GM23338 (cell line): ENCODE measurements around the gene CDH15. TPM values are rescaled to one million over a fixed set of nuclear protein-coding genes. Genes with fewer than 3 reads are reported as not detected.

Experiments used
- ATAC-seq: fragments of 200-7000 bp; cut with Tn5 transposase; 3 replicates; pipeline ENCODE4 v1.9.1; 2020
- DNase-seq: peaks from one replicate; pipeline ENCODE4 v3.0.0-alpha.2; 2015; ENCODE audit warnings: low spot score
- H2AFZ ChIP-seq: fragments of 200-600 bp; sonication (generic); 2 replicates; pipeline ENCODE4 v1.8.0; 2016; ENCODE audit warnings: antibody characterized with exemption, mild to moderate bottlenecking, moderate library complexity
- H3F3A ChIP-seq: fragments of 200-600 bp; sonication (generic); replicated peaks from 2 replicates; pipeline ENCODE4 v1.8.0; 2017; ENCODE audit warnings: antibody characterized with exemption, mixed run types, low read depth
- H3K27ac ChIP-seq: fragments of 200-600 bp; sonication (generic); 2 replicates; pipeline ENCODE4 v1.6.1; 2016; ENCODE audit warnings: low read depth
- H3K27me3 ChIP-seq: fragments of 200-600 bp; sonication (generic); 2 replicates; pipeline ENCODE4 v1.8.0; 2016; ENCODE audit warnings: mild to moderate bottlenecking, mixed run types, moderate library complexity; ENCODE audit not compliant: insufficient read depth
- H3K36me3 ChIP-seq: fragments of 200-600 bp; sonication (generic); 2 replicates; pipeline ENCODE4 v1.8.0; 2016; ENCODE audit warnings: mild to moderate bottlenecking; ENCODE audit not compliant: insufficient read depth
- H3K4me1 ChIP-seq: fragments of 200-600 bp; sonication (generic); 2 replicates; pipeline ENCODE4 v1.8.0; 2016; ENCODE audit warnings: mild to moderate bottlenecking, moderate library complexity; ENCODE audit not compliant: insufficient read depth
- H3K4me2 ChIP-seq: fragments of 200-600 bp; sonication (generic); 2 replicates; pipeline ENCODE4 v1.7.1; 2017; ENCODE audit warnings: mixed run types
- H3K4me3 ChIP-seq: fragments of 200-600 bp; sonication (generic); 2 replicates; pipeline ENCODE4 v1.6.1; 2016; ENCODE audit warnings: mixed run types
- H3K79me2 ChIP-seq: fragments of 200-600 bp; sonication (generic); replicated peaks from 2 replicates; pipeline ENCODE4 v1.8.0; 2017; ENCODE audit warnings: mild to moderate bottlenecking; ENCODE audit not compliant: insufficient read depth
- H3K9me2 ChIP-seq: fragments of 200-600 bp; sonication (generic); 2 replicates; pipeline ENCODE4 v1.8.0; 2017; ENCODE audit not compliant: insufficient read depth
- H4K20me1 ChIP-seq: fragments of 200-600 bp; sonication (generic); replicated peaks from 2 replicates; pipeline ENCODE4 v1.8.0; 2017; ENCODE audit warnings: mild to moderate bottlenecking; ENCODE audit not compliant: insufficient read depth
- H3K27ac Mint-ChIP-seq: 2 replicates; pipeline ENCODE4 v1.8.0; 2020; ENCODE audit warnings: inconsistent platforms, mild to moderate bottlenecking, moderate library complexity, mixed read lengths
- H3K27me3 Mint-ChIP-seq: 3 replicates; pipeline ENCODE4 v1.8.0; 2022; ENCODE audit warnings: low read depth, mild to moderate bottlenecking, moderate library complexity, mixed read lengths, inconsistent platforms; ENCODE audit not compliant: insufficient read depth, poor library complexity
- H3K36me3 Mint-ChIP-seq: 3 replicates; pipeline ENCODE4 v1.8.0; 2021; ENCODE audit warnings: low read depth, mild to moderate bottlenecking, inconsistent platforms, moderate library complexity, mixed read lengths
- H3K4me1 Mint-ChIP-seq: 3 replicates; pipeline ENCODE4 v1.8.0; 2020; ENCODE audit warnings: mild to moderate bottlenecking, inconsistent platforms, mixed read lengths
- H3K4me3 Mint-ChIP-seq: 3 replicates; pipeline ENCODE4 v1.8.0; 2021; ENCODE audit warnings: moderate library complexity, mild to moderate bottlenecking, inconsistent platforms, mixed read lengths
- H3K9me3 Mint-ChIP-seq: 3 replicates; pipeline ENCODE4 v1.8.0; 2020; ENCODE audit warnings: moderate library complexity, mild to moderate bottlenecking, inconsistent platforms, mixed read lengths
- CREB1 ChIP-seq: fragments of 250-450 bp; sonication (Bioruptor Pico); IDR thresholded peaks from 2 replicates; pipeline ENCODE4 v1.5.0; 2020; ENCODE audit warnings: low read depth, mild to moderate bottlenecking, moderate library complexity
- ETS1 ChIP-seq: IDR thresholded peaks from 2 replicates; pipeline ENCODE4 v1.6.1; 2016; ENCODE audit warnings: antibody characterized with exemption
- EZH2phosphoT487 ChIP-seq: fragments of 200-600 bp; sonication (generic); IDR thresholded peaks from one replicate; pipeline ENCODE4 v1.8.1; 2018; ENCODE audit warnings: antibody characterized with exemption; ENCODE audit not compliant: unreplicated experiment
- POLR2AphosphoS5 ChIP-seq: IDR thresholded peaks from 2 replicates; pipeline ENCODE4 v1.6.1; 2016; ENCODE audit warnings: antibody characterized with exemption, low read depth
- REST ChIP-seq: IDR thresholded peaks from one replicate; pipeline ENCODE4 v1.6.1; 2018; ENCODE audit warnings: antibody characterized with exemption; ENCODE audit not compliant: unreplicated experiment
- STAT1 ChIP-seq: IDR thresholded peaks from one replicate; pipeline ENCODE4 v1.6.1; 2016; ENCODE audit warnings: antibody characterized with exemption; ENCODE audit not compliant: unreplicated experiment
- ZNF114 ChIP-seq: fragments of 250-450 bp; sonication (Bioruptor Pico); IDR thresholded peaks from 2 replicates; pipeline ENCODE4 v1.5.0; 2020; ENCODE audit warnings: mild to moderate bottlenecking, moderate library complexity
- ZNF462 ChIP-seq: fragments of 250-450 bp; sonication (Bioruptor Pico); IDR thresholded peaks from 2 replicates; pipeline ENCODE4 v1.5.0; 2020; ENCODE audit warnings: mild to moderate bottlenecking, moderate library complexity
- polyA plus RNA-seq: library from polyadenylated mRNA; unstranded; fragments of >200 nt; fragmentation: Nextera tagmentation; extraction: Ambion mirVana; gene quantifications from 2 replicates; pipeline ENCODE4 v1.2.1, GENCODE V29; 2016
- total RNA-seq: library from RNA; depleted of rRNA; stranded (reverse); fragments of >200 nt; shearing (Covaris generic); gene quantifications from 2 replicates; pipeline ENCODE4 v1.2.3, GENCODE V29; 2014

The CDH15 gene
- total and polyA plus RNA-seq, 2 experiments from 2014 or later, result 0.61 to 1.0 TPM

- Histone ChIP-seq H3F3A (peaks cover 17% of the 10 kb centered on the region), H3K27me3 (no peaks in the 10 kb centered on the region), H3K36me3 (no peaks in the 10 kb centered on the region), H4K20me1 (no peaks in the 10 kb centered on the region; the same call in 1 of the 2 replicates), H3K4me2 (no peak overlapping the region), H3K27ac (no peak overlapping the region), H2AFZ (no peak overlapping the region), H3K4me1 (no peaks in the 10 kb centered on the region), H3K9me2 (0 out of 2 replicates have a peak, but pooled peaks cover 6% of the 10 kb centered on the region), H3K4me3 (no peak overlapping the region), H3K79me2 (no peaks in the 10 kb centered on the region)
- H3K4me1 Mint-ChIP-seq, result no peaks in the 10 kb centered on the region
- H3K9me3 Mint-ChIP-seq, result peaks cover 21% of the 10 kb centered on the region
- no peak for ATAC-seq
- H3K36me3 Mint-ChIP-seq, result no peaks in the 10 kb centered on the region; the same call in 2 of the 3 replicates
- DNase-seq, result no peak
- TF ChIP-seq CREB1 (CRISPR knock-in tag), result no peak
- TF ChIP-seq ZNF114 (CRISPR knock-in tag), result no peak
- TF ChIP-seq ETS1, result no peak
- peaks cover 5% of the 10 kb centered on the region for H3K27me3 Mint-ChIP-seq
- H3K27ac Mint-ChIP-seq, result no peak overlapping the region
- no peak overlapping the region for H3K4me3 Mint-ChIP-seq
These were observed 9.5 kb upstream of the CDH15 start for GRCh38 chr16:89161763-89162713.

GRCh38 chr16:89163297-89163696, 8.3 kb upstream of the CDH15 start:
- no peaks in the 10 kb centered on the region for H3K27me3 ChIP-seq
- peaks cover 5% of the 10 kb centered on the region for H3K27me3 Mint-ChIP-seq
- no peaks in the 10 kb centered on the region; the same call in 2 of the 3 replicates for H3K36me3 Mint-ChIP-seq
- TF ChIP-seq REST, result no peak
- TF ChIP-seq ZNF462 (CRISPR knock-in tag), result no peak
- no peak for TF ChIP-seq STAT1
- TF ChIP-seq POLR2AphosphoS5, result no peak
- no peak for TF ChIP-seq EZH2phosphoT487
- TF ChIP-seq ZNF114 (CRISPR knock-in tag), result no peak

More at GRCh38 chr16:89163297-89163696, 8.3 kb upstream of the CDH15 start:
- H3K27ac ChIP-seq, result no peak overlapping the region
- no peak overlapping the region for H3K4me2 ChIP-seq
- no peak for ATAC-seq
- Mint-ChIP-seq H3K9me3 (peaks cover 11% of the 10 kb centered on the region), H3K4me3 (no peak overlapping the region), H3K4me1 (peaks cover 3% of the 10 kb centered on the region; the same call in 1 of the 3 replicates), H3K27ac (no peak overlapping the region)
- no peaks in the 10 kb centered on the region for H3K4me1 ChIP-seq
- no peak for DNase-seq
- H3K36me3 ChIP-seq, result no peaks in the 10 kb centered on the region
- no peak overlapping the region for H3K4me3 ChIP-seq
- H3F3A ChIP-seq, result peaks cover 7% of the 10 kb centered on the region
- H2AFZ ChIP-seq, result no peak overlapping the region
- no peaks in the 10 kb centered on the region; the same call in 1 of the 2 replicates for H4K20me1 ChIP-seq
- no peaks in the 10 kb centered on the region for H3K79me2 ChIP-seq
- 0 out of 2 replicates have a peak, but pooled peaks cover 3% of the 10 kb centered on the region for H3K9me2 ChIP-seq
